ENCODE data around the gene SP4. TPM values are rescaled to one million over a fixed set of nuclear protein-coding genes. Genes with fewer than 3 reads are reported as not detected.
"Not testable (repeated sequence)": the region's sequence is repeated elsewhere in the genome, so short reads cannot be mapped to it uniquely, and the experiment has no call there.

SP4 gene
- total RNA-seq, 1 donor from 2014 or later: 9.5 TPM

GRCh38 chr7:21526007-21526406 lies 98.1 kb downstream of the SP4 start:
- no peak for DNase-seq

- DNase-seq: no peak
Observed at GRCh38 chr7:21526448-21526847, 98.6 kb downstream of the SP4 start.

- DNase-seq: not testable (repeated sequence)
Observed at GRCh38 chr7:21532485-21532884, 104.6 kb downstream of the SP4 start.

- not testable (repeated sequence) for DNase-seq
Observed at GRCh38 chr7:21533646-21534045, 105.8 kb downstream of the SP4 start.

- not testable (repeated sequence) for DNase-seq
Observed at GRCh38 chr7:21536445-21537118, 108.7 kb downstream of the SP4 start.

- no peak for DNase-seq
Observed at GRCh38 chr7:21538936-21539495, 111.1 kb downstream of the SP4 start.

GRCh38 chr7:21542891-21543527 lies 115.1 kb downstream of the SP4 start, which contains the start of gene DNAH11:
TSS of gene DNAH11 (plus strand) at chr7:21543039. CDS start at chr7:21543246, 207 bp downstream.
- DNase-seq: no peak

- no peak for DNase-seq
Observed at GRCh38 chr7:21543528-21544302, 115.8 kb downstream of the SP4 start.

GRCh38 chr7:21544303-21544656 lies 116.4 kb downstream of the SP4 start:
- no peak for DNase-seq

- DNase-seq: no peak
Observed at GRCh38 chr7:21544715-21545114, 116.8 kb downstream of the SP4 start.

- no peak for DNase-seq
Observed at GRCh38 chr7:21547501-21547900, 119.6 kb downstream of the SP4 start.

GRCh38 chr7:21548491-21548890 lies 120.6 kb downstream of the SP4 start:
- DNase-seq: no peak

GRCh38 chr7:21550076-21550475 lies 122.2 kb downstream of the SP4 start:
- no peak for DNase-seq

- no peak for DNase-seq
Observed at GRCh38 chr7:21550821-21551531, 123.1 kb downstream of the SP4 start.

GRCh38 chr7:21562385-21562784 lies 134.5 kb downstream of the SP4 start:
- DNase-seq: no peak

Small RNA genes lying within 50 kb of the gene (small RNA-seq; reads per million reads assigned to genes)
- not detected for gene MIR1183 (ENCODE audit: low replicate concordance)
- gene RNU1-15P (ENCODE audit: low replicate concordance): not detected

Other genes with a start within 250 kb of the SP4 start
- 0.89 TPM for gene DNAH11, start 115.0 kb downstream of the SP4 start, total RNA-seq